Measurements from ENCODE around the gene CLN3. TPM values are rescaled to one million over a fixed set of nuclear protein-coding genes. Genes with fewer than 3 reads are reported as not detected.

The CLN3 gene
- 73.7 TPM for total RNA-seq
- long read RNA-seq, transcript CLN3-205 (15 exons, 1,876 nt): minor isoform, 30 of 117 reads
- long read RNA-seq, transcript CLN3-244 (16 exons, 3,832 nt): major isoform, 50 of 117 reads
- long read RNA-seq, partial matches to known transcripts: 21 of 117 reads
- long read RNA-seq, other reads (novel, unspliced or antisense): 12 of 117 reads

- peak within 1 kb of the TSS; percentile 99 for H3K4me3 ChIP-seq
- H3K4me1 ChIP-seq: peaks cover 15% of the 10 kb centered on the region
- no peaks in the 10 kb centered on the region for H3K9me3 ChIP-seq
- H3K27me3 ChIP-seq: no peaks in the 10 kb centered on the region
- intact Hi-C loops (cut with DNase I): loop anchor here (10.0 kb wide), 1 partner anchor 53 kb away; no protein-coding TSS in a partner anchor
- DNase-seq (peak; percentile 94), ATAC-seq (peak; percentile 88)
- TF ChIP-seq CTCF (IDR thresholded peaks at IDR 0.05): no peak
- H3K27ac ChIP-seq: peak within 1 kb of the TSS; percentile 99
- H3K36me3 ChIP-seq: peaks cover 21% of the 10 kb centered on the region
These were observed at the start of gene CLN3 for GRCh38 chr16:28491970-28492474. Gene CLN3, minus strand, starts transcription at chr16:28492074. Its CDS starts 315 bp downstream, at chr16:28491759.

DNA sequence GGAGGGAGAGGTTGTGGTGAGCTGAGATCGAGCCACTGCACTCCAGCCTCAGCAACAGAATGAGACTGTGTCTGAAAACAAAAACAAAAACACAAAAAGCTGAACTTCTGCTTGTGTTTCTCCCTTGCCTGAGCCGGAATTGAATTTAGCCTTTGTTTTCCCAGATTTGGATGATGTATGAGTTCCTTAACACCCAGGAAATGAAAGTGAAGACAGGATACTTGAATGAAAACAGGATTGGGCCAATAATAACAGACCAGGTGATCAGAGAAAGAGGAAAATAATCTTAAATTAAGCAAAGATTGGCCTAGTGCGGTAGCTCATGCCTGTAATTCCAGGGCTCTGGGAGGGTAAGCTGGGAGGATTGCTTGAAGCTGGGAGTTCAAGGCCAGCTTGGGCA, 48.5 kb upstream of the CLN3 start:
- H3K9me3 ChIP-seq: no peaks in the 10 kb centered on the region
- H3K27ac ChIP-seq: no peak overlapping the region
- intact Hi-C loops (cut with DNase I): loop anchor here (10.0 kb wide), 1 partner anchor 46 kb away; the partner anchor contains the start of genes APOBR and CLN3
- no peaks in the 10 kb centered on the region for H3K27me3 ChIP-seq
- DNase-seq (no peak), ATAC-seq (no peak)
- TF ChIP-seq CTCF (IDR thresholded peaks at IDR 0.05): no peak
- no peak overlapping the region for H3K4me3 ChIP-seq
- H3K36me3 ChIP-seq: peaks cover 11% of the 10 kb centered on the region
- peaks cover 24% of the 10 kb centered on the region for H3K4me1 ChIP-seq

- TF ChIP-seq CTCF (IDR thresholded peaks at IDR 0.05): no peak
- Histone ChIP-seq H3K36me3 (peaks cover 11% of the 10 kb centered on the region), H3K27ac (peak within 1 kb of the TSS; percentile 94), H3K9me3 (no peaks in the 10 kb centered on the region), H3K4me1 (peaks cover 35% of the 10 kb centered on the region), H3K27me3 (no peaks in the 10 kb centered on the region), H3K4me3 (peak within 1 kb of the TSS; percentile 74)
- ATAC-seq (peak; percentile 92), DNase-seq (peak; percentile 93)
- intact Hi-C loops (cut with DNase I): no loop called here
These were observed 47.1 kb upstream of the CLN3 start, which contains the start of gene NUPR1 for GRCh38 chr16:28538733-28539596. Gene NUPR1, minus strand, starts transcription at chr16:28538974. Its CDS starts 67 bp downstream, at chr16:28538907.

DNA sequence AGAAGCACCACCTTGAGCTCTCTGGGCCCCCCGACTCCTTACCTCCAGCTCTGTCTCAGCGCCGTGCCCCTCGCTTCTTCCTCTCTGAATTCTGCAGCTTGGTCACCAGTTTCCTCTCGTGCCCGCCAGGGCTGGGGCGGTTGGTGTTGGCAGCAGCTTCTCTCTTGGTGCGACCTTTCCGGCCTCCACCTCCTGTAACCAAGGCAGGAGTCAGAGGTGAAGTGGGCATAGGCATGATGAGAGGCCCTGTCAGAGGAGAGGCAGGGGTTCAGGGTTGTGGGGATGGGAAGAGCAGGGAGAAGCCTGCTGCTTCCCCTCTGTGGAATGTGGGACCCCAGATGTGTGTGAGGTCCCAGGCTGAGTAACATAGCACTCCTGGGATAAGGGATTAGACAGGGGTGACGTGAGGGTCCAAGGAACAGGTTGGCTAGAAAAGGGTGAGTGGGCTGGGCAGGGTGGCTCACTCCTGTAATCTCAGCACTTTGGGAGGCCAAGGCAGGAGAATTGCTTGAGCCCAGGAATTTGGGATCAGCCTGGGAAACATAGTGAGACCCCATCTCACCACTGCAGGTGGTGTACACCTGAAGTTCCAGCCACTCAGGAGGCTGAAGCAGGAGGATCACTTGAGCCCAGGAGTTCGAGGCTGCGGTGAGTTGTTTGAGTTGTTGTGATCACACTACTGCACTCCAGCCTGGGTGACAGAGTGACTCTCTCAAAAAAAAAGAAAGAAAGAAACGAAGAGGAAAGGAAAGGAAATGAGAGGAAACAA, 46.3 kb upstream of the CLN3 start:
- Histone ChIP-seq H3K27ac (peak overlapping the region; percentile 94), H3K4me1 (peaks cover 39% of the 10 kb centered on the region), H3K9me3 (no peaks in the 10 kb centered on the region), H3K27me3 (no peaks in the 10 kb centered on the region), H3K36me3 (peaks cover 11% of the 10 kb centered on the region), H3K4me3 (peak overlapping the region; percentile 74)
- no peak for TF ChIP-seq CTCF (IDR thresholded peaks at IDR 0.05)
- DNase-seq (peak; percentile 72), ATAC-seq (peak; percentile 2)
- intact Hi-C loops (cut with DNase I): no loop called here

DNA sequence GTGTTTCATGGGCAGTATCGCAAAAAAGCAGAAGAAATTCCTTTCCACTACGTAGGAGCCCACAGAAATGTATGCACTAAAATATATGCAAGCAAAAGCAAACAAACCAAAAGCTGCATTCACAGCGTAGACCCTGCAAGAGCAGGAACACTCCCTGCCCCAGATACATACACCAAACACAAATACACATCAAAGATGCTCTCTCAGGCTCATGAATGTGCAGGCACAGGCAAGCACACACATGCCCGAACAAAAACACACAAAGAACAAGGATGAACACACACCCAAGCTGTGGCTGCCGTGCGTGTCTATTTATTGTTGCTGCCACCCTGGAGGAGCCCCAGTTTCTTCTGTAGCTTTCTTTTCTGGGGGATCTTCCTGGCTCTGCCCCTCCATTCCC, 45.2 kb upstream of the CLN3 start:
- Histone ChIP-seq H3K4me3 (peak overlapping the region; percentile 74), H3K27ac (peak overlapping the region; percentile 94), H3K4me1 (peaks cover 48% of the 10 kb centered on the region), H3K36me3 (peaks cover 11% of the 10 kb centered on the region), H3K27me3 (no peaks in the 10 kb centered on the region), H3K9me3 (no peaks in the 10 kb centered on the region)
- no peak for ATAC-seq
- no peak for DNase-seq
- intact Hi-C loops (cut with DNase I): no loop called here
- TF ChIP-seq CTCF (IDR thresholded peaks at IDR 0.05): no peak
